Left ventricle myocardium superior (tissue), 1 donor: ENCODE measurements around the gene HERC3. TPM values are rescaled to one million over a fixed set of nuclear protein-coding genes. Genes with fewer than 3 reads are reported as not detected.

Experiments used
- ATAC-seq: fragments of 200-7000 bp; cut with Tn5 transposase; one replicate; pipeline ENCODE4 v1.9.1; 2020; ENCODE audit warnings: mild to moderate bottlenecking, moderate library complexity
- DNase-seq: peaks from one replicate; pipeline ENCODE4 v3.0.0-alpha.2; 2020
- intact Hi-C: fragments of 100-400 bp; cut with micrococcal nuclease; formaldehyde crosslinking; loops from one replicate; pipeline ENCODE4 v1.11.0; 2022
- total RNA-seq: library from RNA; stranded (reverse); fragmentation: NEBNext Ultra II Directional; extraction: Animal tissue kit (Norgen Biotek cat#: 25700); gene quantifications from one replicate; pipeline ENCODE4 v1.2.1, GENCODE V29; 2021
- donor health status: DM: no; HTN: yes; CAD: no; lungs with severe emphysema.

HERC3 gene
- total RNA-seq, 1 donor from 2014 or later, result 61.9 TPM

DNA sequence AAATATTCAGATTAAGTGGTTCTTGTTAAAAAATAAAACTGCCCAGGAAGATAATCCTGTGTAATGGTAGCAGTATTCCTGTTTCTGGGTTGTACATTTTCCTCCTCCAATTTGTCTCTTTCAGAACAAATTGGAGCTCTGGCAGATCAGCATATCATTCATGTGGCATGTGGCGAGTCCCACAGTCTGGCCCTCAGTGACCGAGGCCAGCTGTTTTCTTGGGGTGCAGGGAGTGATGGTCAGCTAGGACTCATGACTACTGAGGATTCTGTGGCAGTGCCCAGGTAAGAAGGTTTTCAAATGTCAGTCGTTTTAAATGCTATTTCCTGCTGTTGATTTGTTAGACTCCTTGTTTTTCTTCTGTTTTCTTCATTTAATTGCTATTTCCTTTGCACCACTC is 57.4 kb downstream of the HERC3 start:
- ATAC-seq, result no peak
- intact Hi-C loops, result loop anchor here (10.0 kb wide), 1 partner anchor 55 kb away; the partner anchor contains the start of gene HERC3
- DNase-seq, result no peak

DNA sequence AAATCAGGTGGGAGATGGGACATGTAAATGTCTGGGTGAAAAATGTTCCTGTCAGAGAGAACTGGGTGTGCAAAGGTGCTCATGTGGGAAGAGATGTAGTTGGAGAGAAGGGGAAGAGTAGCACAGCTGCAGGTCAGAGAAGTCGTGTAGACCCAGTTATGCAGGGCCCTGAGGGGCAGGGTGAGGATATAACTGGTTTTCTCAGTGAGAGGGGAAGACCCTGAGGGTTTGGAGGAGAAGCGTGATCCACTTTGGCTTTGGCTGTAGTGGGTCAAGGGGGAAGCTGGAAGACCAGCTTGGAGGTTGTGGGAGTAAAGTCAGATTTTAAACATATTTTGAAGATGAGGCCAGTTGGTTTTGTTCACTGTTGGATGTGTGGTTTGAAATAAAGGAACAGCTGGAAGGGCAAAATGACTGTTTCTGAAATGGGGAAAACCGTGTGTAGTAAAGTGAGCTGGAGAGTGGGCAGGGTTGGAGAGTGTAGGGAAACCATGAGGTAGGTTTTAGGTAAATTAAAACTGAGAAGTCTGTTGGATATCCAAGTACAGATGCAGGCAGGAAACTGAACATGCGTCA is 61.2 kb downstream of the HERC3 start:
- ATAC-seq, result no peak
- DNase-seq, result no peak
- intact Hi-C loops, result loop anchor here (10.0 kb wide), 1 partner anchor 59 kb away; the partner anchor contains the start of gene HERC3

DNA sequence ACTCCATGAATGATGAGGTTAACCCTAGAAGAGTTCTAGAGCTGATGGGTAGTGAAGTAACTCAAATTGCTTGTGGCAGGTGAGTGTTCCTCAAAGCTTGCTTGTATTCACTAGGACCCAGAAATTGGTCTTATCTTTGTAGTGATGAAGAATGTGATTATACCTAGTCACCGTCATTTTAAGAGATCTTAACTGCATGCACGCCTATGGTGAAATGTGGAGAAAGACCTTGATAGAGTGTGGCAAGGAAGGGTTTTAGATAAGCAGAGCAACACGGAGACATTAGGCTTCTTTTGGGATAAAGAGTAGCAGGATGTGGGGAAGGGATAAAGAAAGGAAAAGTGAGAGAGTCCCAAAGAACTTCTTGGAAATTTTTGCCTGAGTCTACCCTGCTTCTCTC is 62.9 kb downstream of the HERC3 start:
- ATAC-seq (no peak), DNase-seq (no peak)
- intact Hi-C loops, result loop anchor here (10.0 kb wide), 1 partner anchor 60 kb away; the partner anchor contains the start of gene HERC3

DNA sequence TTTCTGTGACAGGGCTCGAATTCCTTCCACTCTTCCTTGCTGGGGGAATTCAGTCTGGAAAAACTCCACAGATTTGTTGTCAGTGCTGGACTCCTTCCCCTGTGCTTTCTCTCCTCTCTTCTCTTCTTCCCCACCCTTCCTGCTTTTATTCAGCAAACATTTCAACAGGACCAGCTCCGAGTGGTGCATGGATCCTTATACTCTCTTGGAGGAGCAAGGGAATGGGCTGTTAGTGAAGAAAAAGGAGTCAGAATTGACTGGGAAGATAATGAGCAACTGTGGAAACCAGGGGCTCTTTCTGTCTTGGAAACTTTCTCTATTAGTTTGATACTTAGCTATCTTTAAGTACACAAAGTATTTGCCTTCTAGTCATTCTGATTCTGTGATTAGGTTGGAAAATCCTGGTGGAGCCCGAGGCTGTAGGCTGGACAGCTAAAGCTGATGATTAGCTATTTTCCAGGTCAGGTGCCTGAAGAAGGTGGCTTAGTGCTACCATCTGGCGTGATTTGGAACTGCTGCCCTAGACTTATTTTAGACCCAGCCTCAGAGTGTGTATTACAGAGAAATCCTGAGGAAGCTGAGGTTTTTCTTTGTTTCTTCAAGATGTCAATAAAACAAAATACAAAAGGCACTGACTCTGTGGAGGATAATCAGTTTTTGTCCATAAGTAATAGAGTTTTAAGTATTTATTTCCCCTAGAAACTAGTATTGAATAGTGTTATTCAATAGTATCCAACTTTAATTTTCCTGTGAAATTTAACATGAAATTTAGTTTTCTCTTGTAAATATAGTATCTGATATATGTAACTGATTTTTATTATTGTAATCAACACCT is 67.0 kb downstream of the HERC3 start:
- peak; percentile 97 for ATAC-seq
- DNase-seq, result peak; percentile 34

DNA sequence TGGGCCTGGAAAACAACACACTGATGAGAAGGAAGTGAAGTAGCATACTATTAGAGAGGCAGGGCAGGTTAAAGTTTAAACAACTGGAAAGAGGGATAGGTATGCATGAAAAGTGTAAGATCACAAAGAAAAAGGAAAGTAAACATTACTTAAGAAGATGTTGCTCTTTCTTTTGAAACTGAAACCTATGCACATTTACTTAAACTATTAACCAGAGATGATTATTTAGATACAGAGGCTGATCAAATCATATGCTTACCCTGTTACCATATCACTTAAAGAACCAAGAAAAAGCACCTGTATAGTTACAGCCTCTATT is 67.6 kb downstream of the HERC3 start:
- ATAC-seq, result no peak
- DNase-seq, result no peak
- intact Hi-C loops, result loop anchor here (2.0 to 10.0 kb wide), 2 partner anchors 65 to 121 kb away; partner anchors contain the start of gene HERC3

More for the DNA sequence above, 67.0 kb downstream of the HERC3 start:
- intact Hi-C loops, result loop anchor here (2.0 to 10.0 kb wide), 2 partner anchors 64 to 120 kb away; partner anchors contain the start of gene HERC3

DNA sequence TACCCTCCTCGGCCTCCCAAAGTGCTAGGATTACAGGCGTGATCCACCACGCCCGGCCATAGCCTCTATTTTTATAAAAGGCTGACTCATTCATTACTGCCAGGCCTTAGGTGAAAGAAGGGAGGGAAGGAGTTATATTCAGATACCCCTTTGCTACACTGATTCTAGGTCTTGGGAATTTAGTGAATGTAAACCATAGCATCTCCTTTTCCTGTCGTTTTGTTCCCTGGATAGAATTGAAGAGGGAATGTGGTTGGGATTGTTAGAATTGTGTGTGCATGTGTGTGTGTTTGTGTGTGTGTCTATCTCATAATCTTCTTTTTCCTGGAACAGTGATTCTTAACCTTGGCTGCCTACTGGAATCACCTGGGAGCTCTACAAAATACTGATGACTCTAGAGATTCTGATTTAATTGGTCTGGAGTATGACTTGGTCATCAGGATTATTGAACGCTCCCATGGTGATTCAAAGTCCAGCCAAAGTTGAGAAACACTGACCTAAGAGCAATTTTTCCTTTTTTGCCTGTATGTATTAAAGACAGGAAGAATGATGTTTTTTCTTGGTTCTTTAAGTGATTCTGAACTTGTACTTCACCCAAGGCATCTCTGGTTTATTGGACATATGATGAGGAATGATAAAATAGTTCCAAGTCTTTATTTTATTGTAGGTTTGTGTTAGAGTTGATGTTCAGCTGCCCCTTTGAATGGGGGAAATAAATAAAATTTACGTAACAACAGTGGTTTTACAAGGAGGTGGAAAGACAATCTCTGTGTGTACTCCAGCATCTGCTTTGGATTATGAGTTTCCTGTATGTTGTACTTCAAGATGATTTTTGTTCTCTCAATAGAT is 68.4 kb downstream of the HERC3 start:
- intact Hi-C loops, result no loop called here

DNA sequence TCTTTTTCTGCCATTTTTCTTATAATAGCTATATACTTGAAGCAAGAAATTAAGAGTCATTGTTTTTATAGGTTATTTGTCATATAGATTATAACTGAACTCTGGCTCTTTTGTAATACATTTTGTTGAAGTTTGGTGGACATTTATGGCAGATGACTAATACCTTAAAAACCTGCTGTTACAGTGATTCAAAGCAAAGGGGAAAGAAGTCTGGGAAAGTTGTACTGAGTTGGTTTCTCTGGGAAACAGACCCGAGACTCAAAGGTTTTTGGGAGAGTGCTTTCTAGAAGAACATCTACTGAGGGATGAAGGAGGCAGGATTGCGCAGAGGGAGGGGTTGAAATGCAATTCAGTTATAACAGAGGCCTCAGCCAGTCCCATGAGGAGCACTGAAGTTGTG is 69.5 kb downstream of the HERC3 start:
- DNase-seq (no peak), ATAC-seq (no peak)
- intact Hi-C loops, result no loop called here

More for the DNA sequence above, 68.4 kb downstream of the HERC3 start:
- no peak for ATAC-seq
- no peak for DNase-seq

DNA sequence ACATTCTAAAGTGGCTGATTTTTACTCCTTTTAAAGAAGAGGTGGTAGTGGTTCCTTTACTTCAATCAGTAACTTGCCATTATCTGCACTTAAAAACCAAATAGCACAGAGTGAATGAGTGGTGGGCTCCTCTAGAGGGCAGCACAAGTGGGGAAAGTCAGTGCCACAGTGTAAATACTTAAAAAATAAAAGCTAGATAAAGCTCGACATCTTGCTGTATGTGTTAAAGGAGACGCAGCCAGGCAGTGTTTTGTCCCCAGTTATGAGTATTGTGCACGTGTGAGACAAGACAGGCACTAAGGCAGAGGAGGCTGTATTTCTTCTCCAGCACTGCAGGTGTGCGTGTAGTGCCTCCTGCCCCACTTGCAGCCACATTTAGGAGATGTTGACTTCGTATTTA is 80.7 kb downstream of the HERC3 start:
- DNase-seq, result no peak
- intact Hi-C loops, result no loop called here
- peak; percentile 53 for ATAC-seq

DNA sequence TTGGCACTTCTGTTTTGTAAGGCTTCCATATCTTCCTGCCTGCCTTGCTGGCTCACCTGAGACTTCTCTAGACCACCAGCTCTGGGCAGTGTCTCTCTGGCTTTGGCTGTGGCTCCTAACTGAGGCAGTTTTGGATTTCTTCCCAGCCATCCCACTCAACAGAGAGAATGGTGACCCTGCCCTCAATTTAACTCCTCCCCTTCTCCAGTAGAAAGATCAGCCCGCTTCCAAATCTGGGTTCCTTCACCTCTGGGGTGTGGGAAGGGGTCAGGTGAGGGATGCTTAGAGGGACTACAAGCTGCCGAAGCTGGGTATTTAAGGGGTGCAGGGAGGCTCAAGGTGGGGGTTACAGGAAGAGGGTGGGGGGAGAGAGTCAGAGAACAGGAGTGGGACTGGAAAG is 81.6 kb downstream of the HERC3 start:
- no peak for ATAC-seq
- intact Hi-C loops, result no loop called here
- no peak for DNase-seq

DNA sequence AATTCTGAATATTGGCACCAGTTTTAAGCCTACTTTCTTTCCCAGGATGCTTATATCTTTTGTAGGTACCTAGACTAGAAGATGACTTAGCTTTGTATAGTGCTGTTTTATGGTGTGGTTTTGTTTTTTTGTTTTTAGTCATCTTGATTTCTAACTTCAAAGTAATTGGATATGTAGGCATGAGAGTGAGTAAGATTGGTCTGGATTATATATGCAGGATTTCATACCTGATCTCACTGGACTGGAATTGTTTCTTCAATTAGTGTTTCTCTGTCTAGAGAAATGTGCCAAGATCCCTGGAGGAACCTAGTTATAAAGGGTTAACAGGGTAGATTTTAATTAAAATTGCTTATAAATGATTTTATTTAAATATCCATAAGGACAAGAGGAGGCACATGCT is 82.3 kb downstream of the HERC3 start:
- intact Hi-C loops, result no loop called here
- no peak for ATAC-seq

DNA sequence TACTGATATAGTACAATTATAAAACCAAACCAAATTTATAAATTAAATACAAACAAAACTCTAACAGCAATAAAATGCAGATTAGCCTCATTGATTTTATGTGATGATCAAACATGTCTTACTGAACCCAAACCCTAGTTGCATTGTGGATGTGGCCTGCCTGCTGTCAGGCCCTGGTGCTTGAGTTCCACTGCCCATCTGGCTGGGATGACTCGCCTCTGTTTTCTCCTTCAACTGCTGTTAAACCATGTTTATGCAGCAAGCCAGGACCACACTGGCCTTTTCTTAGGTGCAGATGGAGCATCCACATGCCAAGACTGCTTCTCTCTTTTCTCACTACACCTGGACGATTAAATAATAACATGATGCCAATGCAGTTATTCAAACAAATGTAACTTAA is 82.7 kb downstream of the HERC3 start:
- DNase-seq, result no peak
- intact Hi-C loops, result no loop called here
- ATAC-seq, result no peak

More for the DNA sequence above, 82.3 kb downstream of the HERC3 start:
- no peak for DNase-seq

DNA sequence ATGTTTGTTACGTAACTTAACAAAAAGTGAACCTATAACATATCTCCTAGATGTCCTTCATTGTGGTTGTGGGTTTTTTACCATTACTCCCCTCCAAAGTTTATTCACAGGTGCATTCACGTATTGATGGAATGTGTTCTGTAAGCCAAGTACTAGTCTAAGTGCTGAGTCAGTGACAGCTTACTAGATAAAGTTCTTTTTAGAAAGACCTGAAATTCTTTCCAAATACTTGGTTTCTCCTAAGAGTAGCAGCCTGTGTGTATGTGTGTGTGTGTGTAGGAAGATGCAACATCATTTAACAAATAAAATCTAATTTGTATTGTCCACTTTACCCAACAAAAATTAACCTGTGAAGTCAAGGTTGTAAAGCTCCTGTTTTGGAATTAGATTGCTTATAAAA is 83.3 kb downstream of the HERC3 start:
- DNase-seq, result no peak
- ATAC-seq, result no peak
- intact Hi-C loops, result no loop called here

DNA sequence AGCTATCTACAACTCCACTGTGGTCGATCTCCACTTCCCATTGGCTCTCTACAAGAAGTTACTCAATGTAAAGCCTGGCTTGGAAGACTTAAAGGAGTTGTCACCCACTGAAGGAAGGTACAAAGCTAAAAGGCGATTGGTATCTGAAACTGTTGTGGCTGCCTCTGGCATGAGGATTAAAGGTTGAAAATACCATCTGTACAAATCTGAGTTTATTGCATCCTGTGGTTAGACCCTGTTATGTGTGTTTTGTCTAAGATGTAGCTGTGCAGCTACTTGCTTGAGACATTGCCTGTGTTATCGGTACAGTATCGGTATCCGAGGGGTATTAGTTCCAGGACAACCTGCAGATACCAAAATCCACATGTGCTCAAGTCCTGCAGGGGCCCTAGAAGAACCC is 88.9 kb downstream of the HERC3 start:
- DNase-seq (no peak), ATAC-seq (no peak)

DNA sequence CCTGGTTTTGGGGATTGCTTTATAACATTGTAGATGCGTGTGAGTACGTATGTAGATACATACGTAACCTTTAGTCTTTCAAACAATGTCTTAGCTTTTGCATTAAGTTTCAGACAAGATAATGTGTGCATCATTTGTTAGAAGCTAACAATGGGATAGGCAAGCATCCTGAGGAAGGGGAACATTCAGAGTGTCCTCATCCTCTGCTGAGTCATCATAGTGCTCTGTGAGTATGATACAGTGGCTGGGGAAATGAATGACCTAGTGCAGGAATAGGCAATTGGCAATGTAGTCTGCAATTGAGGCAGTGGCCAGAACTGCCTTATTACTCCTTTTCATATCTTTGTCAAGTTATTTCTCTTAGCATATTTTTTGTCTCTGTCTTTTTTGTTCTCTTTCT is 98.1 kb downstream of the HERC3 start:
- ATAC-seq, result peak; percentile 93
- no peak for DNase-seq
- intact Hi-C loops, result no loop called here

More for the DNA sequence above, 88.9 kb downstream of the HERC3 start:
- intact Hi-C loops, result no loop called here

DNA sequence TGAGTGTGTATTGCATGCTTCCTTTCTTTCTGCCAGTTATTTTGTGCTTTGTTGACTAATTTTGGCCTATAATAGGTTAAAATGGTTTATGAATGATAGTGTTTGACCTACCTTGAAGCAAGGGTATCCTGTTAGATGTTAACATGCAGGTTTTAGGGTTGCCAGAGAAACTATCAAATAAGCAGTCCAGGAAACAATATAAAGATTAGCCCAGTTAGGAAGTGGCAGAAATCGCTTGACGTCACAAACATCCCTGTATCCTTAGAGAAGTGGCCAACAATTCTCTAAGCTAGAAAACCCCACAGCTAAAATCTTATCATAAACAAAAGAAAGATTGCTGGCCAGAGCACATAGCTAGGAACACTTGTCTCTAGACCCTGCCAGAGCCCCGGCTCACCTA is 101.5 kb downstream of the HERC3 start:
- ATAC-seq (no peak), DNase-seq (no peak)
- intact Hi-C loops, result no loop called here

DNA sequence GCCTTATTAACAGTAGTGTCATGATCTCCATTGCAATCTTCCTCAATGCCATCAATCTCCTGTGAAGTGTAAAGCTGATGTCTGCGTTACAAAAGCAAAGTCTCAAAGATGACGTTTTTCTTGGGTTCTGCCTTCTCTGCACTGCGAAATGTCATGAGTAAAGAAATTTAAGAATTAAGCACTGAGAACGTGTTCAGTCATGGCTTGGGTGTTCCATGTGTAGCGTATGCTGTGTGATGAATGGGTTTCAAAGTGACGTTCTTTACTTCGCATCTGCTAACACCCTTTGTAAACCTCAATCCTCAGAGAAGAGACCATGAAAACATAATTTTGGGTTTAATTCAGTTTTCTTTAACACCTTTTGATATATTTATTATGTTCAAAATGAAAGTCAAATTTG is 104.3 kb downstream of the HERC3 start:
- intact Hi-C loops, result no loop called here

DNA sequence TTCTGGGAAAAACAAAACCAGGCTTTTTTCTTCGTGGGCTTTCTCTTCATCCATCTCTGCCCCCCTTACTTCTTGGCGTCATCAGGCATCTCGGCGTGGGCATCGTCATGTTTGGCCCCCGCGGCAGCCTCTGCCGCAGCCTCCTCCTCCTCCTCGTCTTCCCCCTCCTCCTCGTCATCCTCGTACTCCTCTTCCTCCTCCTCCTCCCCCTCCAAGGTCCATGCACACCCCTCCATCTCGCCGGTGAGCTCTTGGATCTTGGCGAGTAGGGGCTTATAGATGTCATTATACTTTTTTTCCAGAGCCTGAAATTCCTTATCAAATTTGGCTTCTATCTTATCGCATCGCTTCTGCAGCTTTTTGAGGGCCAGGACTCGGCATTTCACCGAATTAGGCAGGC is 104.9 kb downstream of the HERC3 start:
- intact Hi-C loops, result no loop called here
- ATAC-seq (peak; percentile 46), DNase-seq (peak; percentile 42)

More for the DNA sequence above, 104.3 kb downstream of the HERC3 start:
- DNase-seq (no peak), ATAC-seq (no peak)

DNA sequence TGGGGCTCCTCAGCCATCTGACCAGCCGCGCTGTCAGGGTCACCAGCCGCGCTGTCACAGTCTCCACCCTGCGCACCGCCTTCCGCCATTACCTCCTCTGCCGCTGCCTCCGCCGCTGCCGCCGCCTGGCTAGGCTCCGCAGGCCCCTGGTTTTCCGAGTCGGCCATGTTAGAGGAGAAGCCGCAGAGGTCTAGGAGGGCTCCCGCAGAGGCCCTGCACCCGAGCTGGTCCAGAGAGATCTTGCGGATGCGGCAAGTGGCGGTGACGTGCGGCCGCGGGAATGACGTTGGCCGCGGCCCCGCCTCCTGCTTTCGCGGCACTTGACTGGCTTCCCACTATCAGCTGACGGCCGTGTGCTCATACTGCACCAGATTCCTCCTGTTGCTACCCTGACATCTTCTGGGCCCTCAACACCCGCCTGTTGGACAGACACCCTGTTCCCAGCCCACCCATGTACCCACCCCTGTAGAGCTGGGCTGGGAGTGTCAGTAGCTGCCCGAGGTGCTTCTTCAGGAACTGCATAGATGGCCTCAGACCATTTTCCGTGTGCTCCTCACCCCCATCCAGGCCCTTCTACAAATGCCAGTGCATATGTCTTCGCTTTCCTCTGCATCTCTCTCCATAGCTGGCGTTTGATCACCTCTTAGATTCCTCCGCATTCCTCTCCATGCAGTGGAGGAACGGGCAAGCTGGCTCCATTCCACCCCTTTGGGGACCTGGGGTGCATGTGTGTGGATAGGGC is 105.5 kb downstream of the HERC3 start, which contains the start of gene NAP1L5:
NAP1L5 (minus strand) TSS at position 242 of the 742 bp plus-strand sequence; CDS start at position 167, 75 bp downstream.
- ATAC-seq (peak; percentile 89), DNase-seq (peak; percentile 81)
- intact Hi-C loops, result no loop called here

DNA sequence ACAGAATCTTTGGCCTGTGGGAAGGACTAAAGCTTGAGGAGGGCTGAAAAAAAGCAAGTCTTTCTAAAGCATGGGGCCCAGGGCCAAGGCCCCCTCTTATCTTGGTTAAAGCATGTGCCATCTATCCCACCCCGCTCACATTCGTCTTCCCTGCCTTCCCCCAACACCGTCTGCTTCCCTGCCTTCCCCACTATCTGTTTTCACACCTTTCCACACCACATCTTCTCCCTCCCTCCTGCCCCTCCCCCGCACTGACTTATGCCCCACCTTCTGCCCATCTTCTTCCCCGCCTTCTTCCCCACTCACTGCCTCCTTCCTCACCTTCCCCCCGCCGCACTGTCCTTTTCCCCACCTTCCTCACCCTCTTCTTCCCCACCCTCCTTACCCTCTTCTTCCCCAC is 106.2 kb downstream of the HERC3 start:
- intact Hi-C loops, result no loop called here
- DNase-seq (no peak), ATAC-seq (no peak)
